Body of pancreas (tissue), 4 donors: ENCODE results near the gene PNMT.

Experiments
- CTCF ChIP-seq, 7 experiments: fragments of 450-650 bp in 4 of 7; fragments of 200-600 bp in 3 of 7; sonication (generic) in 3 of 7; IDR thresholded peaks; one replicate each; pipeline ENCODE4 v1.5.1; 2016 to 2019; ENCODE audit warnings: antibody characterized with exemption in 7 of 7
- POLR2A ChIP-seq, 3 donors: fragments of 450-650 bp; IDR thresholded peaks; one replicate each; pipeline ENCODE4 v1.6.1; 2016; ENCODE audit warnings: antibody characterized with exemption in 3 of 3, mild to moderate bottlenecking in 2 of 3

- TF ChIP-seq CTCF (IDR thresholded peaks at IDR 0.05), result no peak
- TF ChIP-seq POLR2A (IDR thresholded peaks at IDR 0.05), result no peak
Measured at GRCh38 chr17:39648616-39649366, 19.5 kb upstream of the PNMT start.
